GM20431 (cell line): ENCODE measurements around the gene PIEZO1.

Source experiments
- in situ Hi-C: fragments of 300-500 bp; cut with MseI, MboI; formaldehyde crosslinking; loops from one replicate; pipeline ENCODE4 v1.15.0; 2020; ENCODE audit warnings: low sequenced_read_pairs; ENCODE audit not compliant: unreplicated experiment

Gene PIEZO1

GRCh38 chr16:88697116-88697830, 87.7 kb downstream of the PIEZO1 start:
- in situ Hi-C loops = no loop called here

GRCh38 chr16:88696441-88696840, 88.6 kb downstream of the PIEZO1 start:
- in situ Hi-C loops = no loop called here

- in situ Hi-C loops = no loop called here
Observed at GRCh38 chr16:88695753-88696152, 89.3 kb downstream of the PIEZO1 start.

- in situ Hi-C loops = no loop called here
Observed at GRCh38 chr16:88695218-88695617, 89.8 kb downstream of the PIEZO1 start.

GRCh38 chr16:88694221-88695087, 90.6 kb downstream of the PIEZO1 start:
- in situ Hi-C loops = no loop called here

GRCh38 chr16:88693420-88694177, 91.4 kb downstream of the PIEZO1 start:
- in situ Hi-C loops = no loop called here

GRCh38 chr16:88692861-88693260, 92.2 kb downstream of the PIEZO1 start:
- in situ Hi-C loops = no loop called here

- in situ Hi-C loops = no loop called here
Observed at GRCh38 chr16:88691924-88692560, 93.0 kb downstream of the PIEZO1 start.

GRCh38 chr16:88691129-88691813, 93.7 kb downstream of the PIEZO1 start:
- in situ Hi-C loops = no loop called here

- in situ Hi-C loops = no loop called here
Observed at GRCh38 chr16:88690341-88691128, 94.5 kb downstream of the PIEZO1 start.

GRCh38 chr16:88688013-88688778, 96.8 kb downstream of the PIEZO1 start:
- in situ Hi-C loops = no loop called here

GRCh38 chr16:88687676-88688012, 97.4 kb downstream of the PIEZO1 start:
- in situ Hi-C loops = no loop called here

- in situ Hi-C loops = no loop called here
Observed at GRCh38 chr16:88687254-88687576, 97.8 kb downstream of the PIEZO1 start.

GRCh38 chr16:88686439-88687253, 98.4 kb downstream of the PIEZO1 start, which contains the start of gene SNAI3:
Gene SNAI3, minus strand, starts transcription at chr16:88686507. Its CDS starts 101 bp downstream, at chr16:88686406.
- in situ Hi-C loops = no loop called here

GRCh38 chr16:88686062-88686438, 99.0 kb downstream of the PIEZO1 start:
- in situ Hi-C loops = no loop called here

GRCh38 chr16:88685156-88686061, 99.6 kb downstream of the PIEZO1 start:
- in situ Hi-C loops = no loop called here
